Measurements from ENCODE around the gene MFSD2A.
"Not testable (repeated sequence)": the region's sequence is repeated elsewhere in the genome, so short reads cannot be mapped to it uniquely, and the experiment has no call there.

The MFSD2A gene

DNA sequence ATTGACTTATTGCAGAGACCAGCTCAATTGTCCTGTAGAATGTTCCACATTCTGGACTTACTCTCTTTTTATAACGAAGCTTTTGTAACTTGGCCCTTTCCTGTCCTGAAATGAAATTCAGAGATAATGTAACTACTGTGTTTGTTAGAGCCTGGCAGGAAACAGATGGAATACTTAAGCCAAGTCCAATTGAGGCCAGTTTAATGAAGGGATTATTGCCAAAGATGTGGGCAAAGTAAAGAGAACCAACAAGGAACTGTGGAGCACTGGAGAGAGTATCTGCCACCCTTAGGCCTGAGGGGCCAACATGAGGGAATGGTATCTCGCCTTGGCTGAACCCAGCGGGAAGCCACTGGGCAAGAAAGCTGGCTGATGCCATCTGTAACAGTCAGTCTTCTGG, 32.9 kb downstream of the MFSD2A start:
- DNase-seq: peak in 1 of 42 donors; percentile 20
- intact Hi-C loops (cut with DNase I): no loop called here

DNA sequence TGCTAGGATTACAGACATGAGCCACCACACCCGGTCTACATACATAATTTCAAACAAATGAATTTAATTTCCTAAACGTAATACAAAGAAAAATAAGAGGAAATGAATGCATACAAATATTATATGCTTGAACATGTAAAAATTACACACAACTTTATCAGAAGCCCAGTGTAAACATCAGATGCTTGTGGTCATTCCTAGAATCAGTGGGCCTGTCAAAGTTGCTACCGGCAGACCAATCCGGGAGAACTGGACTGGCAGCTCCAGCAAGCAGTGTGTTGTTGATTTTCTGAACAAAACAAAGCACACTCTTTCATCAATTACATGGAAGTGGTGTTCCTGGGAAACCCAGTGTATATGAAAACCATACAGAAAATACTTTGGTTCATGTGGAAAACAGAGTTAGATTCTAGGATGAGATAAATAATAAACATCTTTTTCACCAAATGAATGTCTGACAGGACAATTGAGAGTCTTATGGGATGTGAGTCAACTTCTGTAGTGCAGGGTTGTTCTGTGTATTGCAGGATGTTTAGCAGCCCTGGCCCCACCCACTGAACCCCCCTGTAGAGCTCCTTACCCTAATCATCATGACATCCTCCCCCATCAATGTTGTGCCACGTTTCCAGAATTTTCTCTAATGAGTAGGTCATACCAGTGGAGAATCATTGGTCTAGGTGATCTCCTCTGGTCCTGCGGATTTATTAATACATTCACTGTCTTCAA, 33.8 kb downstream of the MFSD2A start:
- intact Hi-C loops (cut with DNase I): no loop called here
- no peak for DNase-seq

DNA sequence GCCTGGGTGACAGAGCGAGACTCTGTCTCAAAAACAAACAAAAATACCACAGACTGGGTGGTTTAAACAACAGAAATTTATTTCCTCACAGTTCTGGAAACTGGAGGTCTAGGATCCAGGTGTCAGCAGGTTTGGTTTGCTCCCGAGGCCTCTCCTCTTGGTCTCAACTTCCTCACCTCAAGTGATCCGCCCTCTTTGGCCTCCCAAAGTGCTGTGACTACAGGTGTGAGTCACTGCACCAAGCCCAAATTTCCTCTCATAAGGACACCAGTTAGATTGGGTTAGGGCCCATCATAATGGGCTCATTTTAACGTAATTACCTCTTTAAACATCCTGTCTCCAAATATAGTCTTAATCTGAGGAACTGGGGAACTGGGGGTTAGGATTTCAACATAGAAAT, 35.5 kb downstream of the MFSD2A start:
- no peak for DNase-seq
- intact Hi-C loops (cut with DNase I): no loop called here

DNA sequence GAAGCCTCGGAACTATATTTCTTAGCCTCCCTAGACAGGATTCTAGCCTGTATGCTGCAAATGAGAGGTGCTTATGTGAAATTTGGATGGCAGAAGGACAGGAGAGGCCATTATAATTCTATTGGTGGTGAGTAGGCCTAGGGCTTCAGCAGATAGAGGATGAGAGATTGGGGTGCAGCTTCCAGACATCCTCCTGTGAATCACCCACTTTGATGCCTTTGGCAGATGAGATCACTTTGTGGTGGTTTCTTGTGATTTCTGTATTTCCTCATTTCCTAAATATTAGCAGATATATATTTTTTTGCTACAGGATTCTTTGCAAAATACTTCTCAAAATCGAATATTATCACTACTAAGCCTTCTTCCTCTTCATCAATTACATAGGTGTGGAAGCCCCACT, 37.3 kb downstream of the MFSD2A start:
- no peak for DNase-seq
- intact Hi-C loops (cut with DNase I): no loop called here

DNA sequence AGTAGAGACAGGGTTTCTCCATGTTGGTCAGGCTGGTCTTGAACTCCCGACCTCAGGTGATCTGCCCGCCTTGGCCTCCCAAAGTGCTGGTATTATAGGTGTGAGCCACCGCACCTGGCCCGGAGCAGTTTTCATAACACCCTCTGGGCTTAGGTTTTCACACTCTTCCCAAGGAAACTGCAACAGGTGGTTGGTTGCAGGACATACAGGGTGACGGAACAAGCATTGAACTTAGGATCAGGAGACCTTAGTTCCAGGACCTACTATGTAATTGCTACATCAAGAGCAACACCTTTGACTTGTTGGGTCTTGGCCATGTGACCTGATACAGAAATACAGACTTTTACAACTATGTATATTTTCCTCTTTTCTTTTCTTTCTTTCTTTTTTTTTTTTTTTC, 37.9 kb downstream of the MFSD2A start:
- intact Hi-C loops (cut with DNase I): no loop called here
- no peak for DNase-seq

DNA sequence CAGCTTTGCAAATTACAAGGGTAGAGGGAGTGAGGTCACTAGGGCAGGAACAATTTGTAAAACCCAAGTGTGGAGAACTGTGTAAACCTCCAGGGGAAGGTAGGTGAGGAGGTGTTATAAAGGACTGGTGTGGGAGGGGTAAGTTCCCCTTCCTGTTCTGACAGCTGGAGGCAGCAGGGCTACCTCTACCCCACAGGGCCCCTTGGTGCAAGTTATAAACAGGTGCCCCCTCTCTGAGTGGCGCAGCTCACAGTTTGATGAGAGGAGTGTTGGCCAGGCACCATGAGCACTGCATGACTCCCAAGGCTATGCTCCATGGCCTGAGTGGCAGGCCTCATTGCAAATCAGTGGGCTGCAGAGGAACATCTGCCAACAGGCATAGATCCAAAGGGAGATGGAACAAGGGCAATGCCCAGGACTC, 41.0 kb downstream of the MFSD2A start:
- intact Hi-C loops (cut with DNase I): no loop called here
- DNase-seq: no peak

DNA sequence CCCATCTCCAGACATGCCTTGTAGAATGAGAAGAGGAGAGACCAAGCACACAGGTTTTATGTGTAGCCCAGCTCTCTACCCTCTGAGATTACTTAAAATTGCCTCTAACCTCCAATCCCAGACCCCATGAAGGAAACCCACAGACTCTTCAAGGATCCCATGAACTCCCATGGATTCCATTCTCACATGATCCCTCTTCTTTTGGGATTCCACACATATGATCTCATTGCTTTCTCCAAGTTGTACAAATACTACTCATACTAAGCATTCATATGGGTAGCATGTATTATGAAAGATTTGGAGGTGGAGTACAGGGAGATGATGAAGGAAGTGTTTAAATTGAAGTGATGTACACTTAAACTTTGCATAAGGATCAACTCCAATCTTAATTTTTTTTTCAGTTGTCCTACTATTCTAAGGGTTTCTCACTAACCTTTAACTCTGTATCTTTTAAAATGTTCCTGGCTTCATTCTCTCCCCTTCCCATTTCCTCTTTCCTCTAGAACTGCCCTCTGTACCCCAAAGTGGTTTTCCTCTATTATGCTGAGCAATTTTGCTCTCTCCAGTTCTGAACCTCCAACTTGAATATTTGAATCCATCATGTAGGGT, 41.6 kb downstream of the MFSD2A start:
- no peak for DNase-seq
- intact Hi-C loops (cut with DNase I): no loop called here

DNA sequence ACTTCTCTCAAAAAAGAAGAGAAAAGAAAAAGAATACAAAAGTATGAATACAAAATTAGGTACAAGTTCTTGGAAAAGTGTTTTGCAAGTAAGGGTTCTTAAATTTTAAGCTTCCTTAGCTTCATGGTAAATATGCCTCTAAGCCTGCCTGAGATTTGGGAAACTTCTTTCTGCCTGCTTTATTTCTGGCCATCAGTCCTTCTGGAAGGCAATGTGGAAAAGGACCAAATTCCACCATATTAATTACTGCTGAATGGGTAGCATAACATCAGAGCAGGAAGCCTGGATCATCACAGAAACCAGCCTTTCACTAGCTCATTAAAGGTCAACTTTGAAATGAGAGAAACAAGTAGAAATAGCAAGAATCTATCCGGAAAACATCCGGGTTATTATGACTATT, 46.5 kb downstream of the MFSD2A start:
- peak in 1 of 42 donors; percentile 7 for DNase-seq

DNA sequence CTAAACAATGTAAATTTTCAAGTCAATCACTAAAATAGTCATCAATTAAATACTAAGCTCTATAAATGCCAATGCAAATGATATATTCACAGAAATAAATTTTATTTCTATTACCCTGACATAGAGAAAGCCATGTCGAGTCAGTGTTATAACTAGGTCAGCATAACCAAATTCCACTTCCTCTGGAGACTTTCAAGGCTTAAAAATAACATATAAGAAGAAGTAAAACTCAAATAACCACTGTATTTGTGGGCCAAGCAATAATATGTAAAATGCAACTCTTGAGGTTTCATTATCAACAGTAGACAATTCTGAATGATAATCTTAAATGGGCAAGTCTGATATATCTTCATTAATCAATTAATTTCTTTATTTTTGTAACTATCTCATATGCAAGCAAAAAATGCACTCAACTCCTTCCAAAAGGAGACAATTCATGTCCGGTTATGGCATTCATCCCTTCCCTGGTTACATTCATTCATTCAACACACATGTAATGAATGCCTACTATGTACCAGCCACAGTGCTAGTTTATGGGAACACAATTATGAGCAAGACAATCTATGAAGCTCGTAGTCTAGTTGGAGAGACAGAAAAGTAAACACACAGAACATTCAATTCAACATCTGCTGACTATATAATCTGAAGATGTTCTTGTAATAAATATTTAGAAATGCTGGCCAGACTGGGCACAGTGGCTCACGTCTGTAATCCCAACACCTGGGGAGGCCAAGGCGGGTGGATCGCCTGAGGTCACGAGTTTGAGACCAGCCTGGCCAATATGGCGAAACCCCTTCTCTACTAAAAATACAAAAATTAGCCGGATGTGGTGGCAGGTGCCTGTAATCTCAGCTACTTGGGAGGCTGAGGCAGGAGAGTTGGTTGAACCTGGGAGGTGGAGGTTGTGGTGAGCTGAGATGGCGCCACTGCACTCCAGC, 48.5 kb downstream of the MFSD2A start:
- intact Hi-C loops (cut with DNase I): no loop called here
- no peak for DNase-seq

More for the DNA sequence above, 46.5 kb downstream of the MFSD2A start:
- intact Hi-C loops (cut with DNase I): no loop called here

DNA sequence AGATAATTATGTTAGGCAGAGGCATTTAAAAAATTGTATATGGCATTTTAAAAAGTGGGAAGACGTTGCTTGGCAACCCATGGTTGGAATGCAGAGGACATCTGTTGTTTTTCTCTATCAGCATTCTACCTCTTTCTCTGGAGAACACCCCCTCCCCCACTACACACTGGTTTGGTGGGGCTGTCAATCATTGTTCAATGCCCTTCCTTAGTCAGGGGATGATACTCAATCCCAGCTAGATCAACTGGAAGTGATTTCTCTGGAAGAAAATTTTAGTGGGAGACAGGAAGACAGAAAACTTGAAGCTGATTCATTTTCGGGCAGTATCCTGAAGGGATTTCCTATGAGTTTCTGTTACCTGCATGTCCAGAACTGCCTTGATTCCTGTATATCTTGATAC, 49.9 kb downstream of the MFSD2A start:
- intact Hi-C loops (cut with DNase I): no loop called here

DNA sequence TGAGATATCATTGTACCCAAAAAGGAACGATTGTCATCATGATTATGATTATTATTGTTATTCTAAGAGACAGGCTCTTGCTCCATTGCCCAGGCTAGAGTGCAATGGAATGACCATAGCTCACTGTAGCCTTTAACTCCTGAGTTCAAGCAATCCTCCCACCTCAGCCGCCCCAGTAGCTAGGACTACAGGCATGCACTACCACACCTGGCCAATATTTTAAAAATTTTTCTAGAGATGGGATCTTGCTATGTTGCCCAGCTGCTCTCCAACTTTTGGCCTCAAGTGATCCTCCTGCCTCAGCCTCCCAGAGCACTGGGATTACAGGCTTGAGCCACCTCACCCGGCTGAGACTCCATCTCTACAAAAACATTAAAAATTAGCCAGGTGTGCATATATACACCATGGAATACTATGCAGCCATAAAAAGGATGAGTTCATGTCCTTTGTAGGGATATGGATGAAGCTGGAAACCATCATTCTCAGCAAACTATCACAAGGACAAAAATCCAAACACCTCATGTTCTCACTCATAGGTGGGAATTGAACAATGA, 52.6 kb downstream of the MFSD2A start:
- DNase-seq: not testable (repeated sequence)

More for the DNA sequence above, 49.9 kb downstream of the MFSD2A start:
- DNase-seq: no peak

DNA sequence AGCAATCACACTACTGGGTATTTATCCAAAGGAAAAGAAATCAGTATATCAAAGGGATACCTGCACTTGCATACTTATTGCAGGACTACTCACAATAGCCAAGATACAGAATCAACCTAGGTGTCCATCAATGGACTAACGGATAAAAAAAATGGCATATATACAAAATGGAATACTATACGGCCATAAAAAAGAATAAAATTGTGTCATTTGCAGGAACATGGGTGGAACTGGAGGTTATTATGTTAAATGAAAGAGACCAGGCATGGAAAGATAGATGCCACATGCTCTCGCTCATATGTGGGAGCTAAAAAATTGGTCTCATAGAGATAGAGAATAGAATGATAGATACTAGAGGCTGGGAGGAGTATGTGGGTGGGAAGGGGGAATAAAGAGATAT, 56.3 kb downstream of the MFSD2A start:
- intact Hi-C loops (cut with DNase I): no loop called here
- DNase-seq: no peak

More for the DNA sequence above, 52.6 kb downstream of the MFSD2A start:
- intact Hi-C loops (cut with DNase I): not testable (repeated sequence)

DNA sequence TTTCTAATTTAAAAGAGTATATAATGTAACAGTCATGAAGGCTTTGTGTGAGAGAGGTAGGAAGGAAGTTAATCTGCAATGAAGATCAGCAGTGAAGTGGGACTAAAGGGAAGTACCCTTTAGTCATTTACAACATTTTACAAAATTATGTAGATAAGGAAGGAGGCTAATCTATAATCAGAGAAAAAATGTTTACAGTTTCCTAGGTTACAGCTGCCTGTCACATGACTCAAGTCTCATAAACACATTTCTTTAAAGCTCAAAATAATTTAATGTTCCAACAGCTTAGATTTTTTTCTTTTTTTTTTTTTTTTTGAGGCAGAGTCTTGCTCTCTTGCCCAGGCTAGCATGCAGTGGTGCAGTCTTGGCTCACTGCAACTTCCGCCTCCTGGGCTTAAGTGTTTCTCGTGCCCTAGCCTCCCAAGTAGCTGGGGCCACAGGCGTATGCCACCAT, 59.3 kb downstream of the MFSD2A start:
- intact Hi-C loops (cut with DNase I): no loop called here
- no peak for DNase-seq

DNA sequence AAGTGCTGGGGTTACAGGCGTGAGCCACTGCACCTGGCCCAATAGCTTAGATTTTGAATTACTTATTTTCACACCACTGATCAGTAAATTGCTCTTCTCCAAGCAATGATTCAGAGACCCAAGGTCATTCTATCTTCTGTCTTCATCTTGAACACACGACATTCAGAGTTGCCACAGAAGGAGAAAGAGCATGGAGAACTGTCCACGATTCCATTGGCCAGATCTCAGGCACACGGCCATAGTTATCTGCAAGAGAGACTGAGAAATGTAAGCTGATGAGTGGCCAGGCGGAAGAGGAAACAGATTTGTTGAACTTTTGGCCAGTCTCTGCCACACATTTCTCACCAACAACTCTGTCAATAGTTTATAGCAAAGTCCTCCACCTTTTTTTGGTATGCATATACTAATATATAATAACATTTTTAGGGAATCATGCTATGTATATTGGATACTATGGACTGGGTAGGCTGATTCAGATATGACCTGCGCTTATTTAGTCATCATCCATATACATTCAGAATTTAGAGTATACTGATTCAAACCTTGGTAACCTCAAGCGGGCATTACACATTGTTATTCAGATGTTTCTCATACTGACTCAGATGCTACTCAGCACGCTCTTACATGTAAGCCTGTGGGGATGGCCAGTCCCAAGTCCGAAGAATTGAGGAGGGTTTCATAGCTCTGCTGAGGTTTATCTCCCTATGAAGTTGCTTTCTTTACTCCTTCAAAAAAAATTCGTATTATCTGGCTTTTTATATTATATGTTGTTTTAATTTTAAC, 60.1 kb downstream of the MFSD2A start:
- intact Hi-C loops (cut with DNase I): no loop called here
- DNase-seq: no peak

DNA sequence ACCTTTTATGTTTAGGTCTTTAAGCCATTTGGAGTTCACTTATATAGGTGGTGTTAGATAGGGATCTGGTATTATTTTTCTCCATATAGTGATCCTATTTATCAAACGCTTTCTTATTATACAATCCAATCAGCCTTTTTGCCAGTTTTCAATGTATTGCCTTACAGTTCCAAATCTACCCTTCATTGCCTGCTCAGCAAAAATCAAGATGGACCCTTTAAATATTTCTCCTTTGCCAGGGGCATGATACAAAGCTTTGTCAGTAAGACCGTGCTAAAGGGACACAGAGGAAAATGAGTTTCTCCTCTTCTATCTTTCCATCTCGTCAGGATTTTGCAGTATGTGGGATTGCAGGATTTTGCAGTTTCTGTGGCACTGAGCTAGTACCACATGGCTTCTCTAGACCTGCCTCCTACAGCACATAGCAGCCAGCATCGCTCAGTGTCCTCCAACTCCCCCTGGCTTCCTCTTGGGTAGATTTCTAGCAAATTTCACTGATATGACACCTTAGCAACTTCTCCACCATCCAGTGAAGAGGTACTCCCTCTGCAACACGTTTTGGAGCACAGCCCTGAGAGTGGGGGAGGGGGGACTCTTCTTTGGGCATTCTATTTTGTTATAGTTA, 63.1 kb downstream of the MFSD2A start:
- intact Hi-C loops (cut with DNase I): no loop called here
- DNase-seq: no peak
